Measurements from ENCODE around the gene AGFG2.
"Not testable (repeated sequence)": the region's sequence is repeated elsewhere in the genome, so short reads cannot be mapped to it uniquely, and the experiment has no call there.

The AGFG2 gene, protein sequence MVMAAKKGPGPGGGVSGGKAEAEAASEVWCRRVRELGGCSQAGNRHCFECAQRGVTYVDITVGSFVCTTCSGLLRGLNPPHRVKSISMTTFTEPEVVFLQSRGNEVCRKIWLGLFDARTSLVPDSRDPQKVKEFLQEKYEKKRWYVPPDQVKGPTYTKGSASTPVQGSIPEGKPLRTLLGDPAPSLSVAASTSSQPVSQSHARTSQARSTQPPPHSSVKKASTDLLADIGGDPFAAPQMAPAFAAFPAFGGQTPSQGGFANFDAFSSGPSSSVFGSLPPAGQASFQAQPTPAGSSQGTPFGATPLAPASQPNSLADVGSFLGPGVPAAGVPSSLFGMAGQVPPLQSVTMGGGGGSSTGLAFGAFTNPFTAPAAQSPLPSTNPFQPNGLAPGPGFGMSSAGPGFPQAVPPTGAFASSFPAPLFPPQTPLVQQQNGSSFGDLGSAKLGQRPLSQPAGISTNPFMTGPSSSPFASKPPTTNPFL

DNA sequence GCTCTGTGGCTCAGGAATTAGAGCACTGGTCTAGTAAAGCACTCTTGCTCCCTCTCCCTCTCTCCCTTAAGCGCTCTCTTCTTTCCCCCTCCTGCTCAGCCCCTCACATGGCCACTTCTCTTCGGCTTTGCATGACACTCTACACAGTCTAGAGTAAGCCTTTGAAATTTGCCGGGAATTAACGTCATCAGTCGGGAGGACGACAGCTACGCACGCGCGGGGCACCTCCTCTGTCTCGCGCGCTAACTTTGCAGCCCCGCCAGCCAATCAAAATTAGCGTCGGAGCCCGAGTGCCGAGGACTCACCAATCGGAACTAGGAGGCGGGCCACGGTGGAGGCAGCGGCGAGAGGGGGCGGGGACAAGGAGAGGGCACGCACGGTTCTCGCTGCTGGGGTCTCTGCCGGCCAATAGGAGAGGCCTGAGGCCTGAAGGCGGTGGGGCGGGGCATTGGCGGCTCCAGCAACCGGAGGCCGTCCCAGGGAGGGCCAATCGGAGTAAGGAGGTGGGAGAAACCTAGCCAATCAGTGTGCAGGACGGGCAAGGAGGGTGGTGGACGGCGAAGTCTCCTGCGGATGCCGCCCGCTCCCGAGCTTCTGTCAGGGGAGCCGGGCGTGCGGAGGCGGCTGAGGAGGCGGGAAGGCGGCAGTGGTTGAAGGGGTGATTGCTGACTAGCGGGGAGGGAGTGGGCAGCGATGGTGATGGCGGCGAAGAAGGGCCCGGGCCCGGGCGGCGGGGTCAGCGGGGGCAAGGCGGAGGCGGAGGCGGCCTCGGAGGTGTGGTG is at the start of gene AGFG2:
AGFG2 (plus strand) TSS at position 550 of the 782 bp plus-strand sequence; CDS start at position 694, 144 bp downstream.
- peak; percentile 100 for DNase-seq

DNA sequence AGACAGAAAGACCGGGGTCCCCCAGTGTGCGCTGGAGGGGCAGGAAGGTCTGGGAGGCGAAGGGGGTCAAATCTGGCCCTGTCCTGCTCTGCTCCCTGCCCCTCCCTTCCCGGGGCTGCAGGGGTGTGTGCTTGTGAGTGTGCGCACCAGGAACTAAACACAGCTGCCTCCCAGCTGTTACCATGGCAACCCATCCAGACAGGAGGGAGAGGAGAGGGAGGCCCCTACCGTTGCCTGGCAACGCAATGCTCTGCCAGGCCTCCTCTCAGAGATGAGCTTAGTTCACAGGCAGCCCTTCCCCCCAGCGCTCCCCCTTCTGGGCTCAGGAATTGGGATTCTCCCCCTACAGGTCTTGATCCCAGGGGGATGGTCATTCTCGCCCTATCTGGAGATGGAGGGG is 49.2 kb upstream of the AGFG2 start:
- peak; percentile 59 for DNase-seq

GRCh38 chr7:100490483-100491191 is 48.4 kb upstream of the AGFG2 start:
- no peak for DNase-seq

DNA sequence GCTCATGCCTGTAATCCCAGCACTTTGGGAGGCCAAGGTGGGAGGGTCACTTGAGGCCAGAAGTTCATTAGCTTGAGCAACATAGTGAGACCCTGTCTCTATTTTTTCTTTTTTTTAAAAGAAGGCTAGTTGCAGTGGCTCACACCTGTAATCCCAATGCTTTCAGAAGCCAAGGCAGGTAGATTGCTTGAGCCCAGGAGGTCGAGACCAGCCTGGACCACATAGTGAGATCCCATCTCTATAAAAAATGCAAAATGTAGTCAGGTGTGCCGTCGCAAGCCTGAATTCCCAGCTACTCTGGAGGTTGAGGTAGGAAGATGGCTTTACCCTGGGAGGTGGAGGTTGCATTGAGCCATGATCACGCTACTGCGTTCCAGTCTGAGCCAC is 47.8 kb upstream of the AGFG2 start:
- DNase-seq: no peak

DNA sequence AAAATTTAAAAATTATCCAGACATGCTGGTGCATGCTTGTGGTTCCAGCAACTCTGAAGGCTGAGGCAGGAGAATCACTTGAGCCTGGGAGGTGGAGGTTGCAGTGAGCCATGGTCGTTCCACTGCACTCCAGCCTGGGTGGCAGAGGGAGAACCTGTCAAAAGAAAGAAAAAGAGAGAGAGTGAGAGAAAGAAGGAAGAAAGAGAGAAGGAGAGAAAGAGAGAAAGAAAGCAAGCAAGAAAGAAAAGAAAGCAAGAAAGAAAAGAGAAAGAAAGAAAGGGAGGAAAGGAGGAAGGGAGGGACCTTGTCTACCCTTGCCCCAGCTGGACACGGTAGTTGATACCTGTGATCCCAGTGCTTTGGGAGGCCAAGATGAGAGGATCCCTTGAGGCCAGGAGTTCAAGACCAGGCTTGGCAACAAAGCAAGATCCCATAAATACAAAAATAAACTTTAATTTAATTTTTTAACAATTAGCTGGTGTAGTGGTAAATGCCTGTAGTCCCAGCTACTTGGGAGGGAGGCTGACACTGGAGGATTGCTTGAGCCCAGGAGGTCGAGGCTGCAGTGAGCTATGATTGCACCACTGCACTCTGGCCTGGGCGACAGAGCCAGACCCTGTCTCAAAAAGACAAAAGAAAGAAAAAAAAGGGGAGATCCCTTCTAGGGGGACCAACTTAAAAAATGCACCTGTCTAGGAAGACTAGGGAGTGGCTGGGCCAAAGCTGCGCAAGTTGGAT is 46.1 kb upstream of the AGFG2 start:
- DNase-seq: no peak

DNA sequence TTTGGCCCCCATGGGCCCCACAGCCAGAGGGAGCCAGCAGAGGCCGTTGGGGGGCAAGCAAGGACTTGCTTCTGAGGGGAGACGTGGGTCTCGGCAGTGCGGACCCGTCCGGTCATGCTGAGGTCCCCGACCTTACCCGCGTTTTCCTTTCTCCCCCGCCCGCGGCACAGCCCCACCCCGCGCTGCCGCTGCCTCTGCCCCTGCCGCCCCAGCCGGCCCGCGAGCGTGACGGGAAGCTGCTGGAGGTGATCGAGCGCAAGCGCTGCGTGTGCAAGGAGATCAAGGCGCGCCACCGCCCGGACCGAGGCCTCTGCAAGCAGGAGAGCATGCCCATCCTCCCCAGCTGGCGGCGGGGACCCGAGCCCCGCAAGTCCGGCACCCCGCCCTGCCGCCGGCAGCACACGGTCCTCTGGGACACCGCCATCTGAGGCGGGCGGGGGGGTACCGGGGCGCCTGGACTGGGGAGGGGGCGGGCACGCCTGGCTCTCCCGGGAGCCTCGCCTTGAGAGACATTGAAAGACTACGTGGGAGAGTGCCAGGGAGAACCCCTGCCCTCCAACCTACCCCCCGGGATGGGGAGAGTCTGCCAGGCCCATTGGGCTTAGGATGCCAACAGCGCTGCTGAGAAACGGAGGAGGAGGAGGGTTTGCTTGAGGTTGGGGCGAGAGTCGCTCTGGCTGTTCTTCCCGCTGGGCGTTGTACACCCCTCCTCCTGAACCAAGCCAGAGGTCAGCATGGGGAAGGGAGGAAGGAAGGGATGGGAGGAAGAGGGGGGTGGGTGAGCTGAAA is 45.3 kb upstream of the AGFG2 start:
- peak; percentile 77 for DNase-seq

- no peak for DNase-seq
These were observed 42.5 kb upstream of the AGFG2 start for GRCh38 chr7:100496509-100496908.

DNA sequence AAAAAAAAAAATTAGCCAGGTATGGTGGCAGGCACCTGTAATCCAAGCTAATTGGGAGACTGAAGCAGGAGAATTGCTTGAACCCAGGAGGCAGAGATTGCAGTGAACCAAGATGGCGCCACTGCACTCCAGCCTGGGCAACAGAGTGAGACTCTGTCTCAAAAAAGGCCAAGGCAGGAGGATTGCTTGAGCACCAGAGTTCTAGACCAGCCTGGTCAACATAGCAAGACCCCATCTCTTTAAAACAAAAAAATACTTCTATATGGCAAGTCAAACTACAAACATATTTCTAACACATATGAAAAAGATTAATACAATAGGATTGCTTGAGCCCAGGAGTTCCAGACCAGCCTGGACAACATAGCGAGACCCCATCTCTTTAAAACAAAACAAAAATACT is 38.3 kb upstream of the AGFG2 start:
- DNase-seq: not testable (repeated sequence)

DNA sequence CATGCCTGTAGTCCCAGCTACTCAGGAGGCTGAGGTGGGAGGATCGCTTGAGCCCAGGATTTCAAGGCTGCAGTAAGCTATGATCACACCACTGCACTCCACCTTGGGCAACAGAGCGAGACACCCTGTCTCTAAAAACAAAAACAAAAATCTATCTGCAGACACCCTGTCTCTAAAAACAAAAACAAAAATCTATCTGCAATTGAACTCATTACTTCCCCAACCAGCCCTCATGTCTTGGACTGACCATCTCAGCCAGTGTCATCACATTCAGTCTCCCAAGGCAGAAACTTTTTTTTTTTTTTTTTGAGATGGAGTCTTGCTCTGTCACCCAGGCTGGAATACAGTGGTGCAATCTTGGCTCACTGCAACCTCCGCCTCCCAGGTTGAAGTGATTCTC is 35.0 kb upstream of the AGFG2 start:
- not testable (repeated sequence) for DNase-seq

DNA sequence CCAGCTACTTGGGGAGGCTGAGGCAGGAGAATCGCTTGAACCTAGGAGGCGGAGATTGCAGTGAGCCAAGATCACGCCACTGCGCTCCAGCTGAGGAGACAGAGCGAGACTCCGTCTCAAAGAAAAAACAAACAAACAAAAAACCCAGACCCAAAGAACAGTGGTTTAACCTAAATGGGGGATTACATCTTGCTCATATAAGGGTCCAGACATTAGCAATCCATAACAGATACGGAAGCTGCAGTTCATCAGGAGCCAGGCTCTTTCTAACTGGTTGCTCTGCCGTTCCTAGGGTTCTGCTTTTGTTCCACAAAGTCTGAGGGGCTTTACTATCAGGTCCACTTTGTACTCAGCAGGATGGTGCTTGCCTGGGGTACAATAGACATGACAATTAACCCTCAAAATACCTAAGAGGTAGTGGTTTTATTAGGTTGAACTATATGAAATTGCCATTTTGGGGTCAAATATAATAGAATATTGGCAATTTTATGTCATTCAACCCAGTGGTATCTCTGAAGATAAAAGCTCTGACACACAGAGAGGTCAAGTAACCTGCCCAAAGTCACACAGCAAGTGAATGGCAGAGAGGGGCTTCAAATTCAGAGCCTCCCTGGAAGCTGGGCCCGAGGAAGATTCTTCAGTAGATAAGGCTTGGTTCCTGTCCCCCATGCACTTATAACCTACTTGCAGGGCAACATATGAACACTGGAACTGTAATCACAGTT is 34.0 kb upstream of the AGFG2 start:
- DNase-seq: no peak

DNA sequence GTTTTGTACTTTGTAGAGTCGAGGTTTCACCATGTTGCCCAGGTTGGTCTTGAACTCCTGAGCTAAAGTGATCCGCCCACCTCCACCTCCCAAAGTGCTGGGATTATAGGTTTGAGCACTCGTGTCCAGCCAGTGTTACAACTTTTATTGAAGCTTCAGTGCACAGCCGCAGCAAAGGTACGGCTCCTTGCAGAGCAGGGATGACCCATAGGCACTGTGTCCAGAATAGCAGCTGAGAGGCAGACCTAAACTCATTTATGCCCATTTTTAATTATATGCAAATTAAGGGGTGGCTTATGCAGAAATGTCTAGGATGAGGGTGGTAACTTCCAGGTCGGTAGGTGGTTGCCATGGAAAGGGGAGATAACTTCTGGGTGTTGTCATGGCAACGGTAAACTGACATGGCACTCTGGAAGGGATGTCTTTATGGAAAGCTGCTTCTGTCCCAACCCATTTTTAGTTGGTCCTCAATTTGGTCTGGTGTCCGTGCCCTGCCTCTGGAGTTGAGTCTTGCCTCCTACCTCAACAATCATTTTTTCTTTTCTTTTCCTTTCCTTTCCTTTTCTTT is 32.6 kb upstream of the AGFG2 start:
- no peak for DNase-seq

DNA sequence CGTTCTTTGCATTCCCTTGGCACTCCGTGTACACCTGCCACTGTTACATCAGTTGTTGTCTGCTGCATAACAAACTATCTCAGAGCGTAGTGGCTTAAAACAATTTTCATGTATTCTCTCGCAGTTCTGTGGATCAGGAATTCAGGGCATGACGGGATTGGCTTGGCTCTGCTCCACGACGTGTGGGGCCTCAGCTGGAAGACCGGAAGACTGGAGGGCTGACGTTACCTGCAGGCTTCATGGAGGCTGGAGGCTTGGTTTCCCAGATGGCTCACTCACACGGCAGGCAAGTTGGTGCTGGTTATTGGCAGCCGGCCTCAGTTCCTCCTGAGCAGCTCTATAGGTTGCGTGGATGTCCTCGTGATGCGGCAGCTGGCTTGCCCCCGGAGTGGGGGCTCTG is 29.8 kb upstream of the AGFG2 start:
- no peak for DNase-seq

DNA sequence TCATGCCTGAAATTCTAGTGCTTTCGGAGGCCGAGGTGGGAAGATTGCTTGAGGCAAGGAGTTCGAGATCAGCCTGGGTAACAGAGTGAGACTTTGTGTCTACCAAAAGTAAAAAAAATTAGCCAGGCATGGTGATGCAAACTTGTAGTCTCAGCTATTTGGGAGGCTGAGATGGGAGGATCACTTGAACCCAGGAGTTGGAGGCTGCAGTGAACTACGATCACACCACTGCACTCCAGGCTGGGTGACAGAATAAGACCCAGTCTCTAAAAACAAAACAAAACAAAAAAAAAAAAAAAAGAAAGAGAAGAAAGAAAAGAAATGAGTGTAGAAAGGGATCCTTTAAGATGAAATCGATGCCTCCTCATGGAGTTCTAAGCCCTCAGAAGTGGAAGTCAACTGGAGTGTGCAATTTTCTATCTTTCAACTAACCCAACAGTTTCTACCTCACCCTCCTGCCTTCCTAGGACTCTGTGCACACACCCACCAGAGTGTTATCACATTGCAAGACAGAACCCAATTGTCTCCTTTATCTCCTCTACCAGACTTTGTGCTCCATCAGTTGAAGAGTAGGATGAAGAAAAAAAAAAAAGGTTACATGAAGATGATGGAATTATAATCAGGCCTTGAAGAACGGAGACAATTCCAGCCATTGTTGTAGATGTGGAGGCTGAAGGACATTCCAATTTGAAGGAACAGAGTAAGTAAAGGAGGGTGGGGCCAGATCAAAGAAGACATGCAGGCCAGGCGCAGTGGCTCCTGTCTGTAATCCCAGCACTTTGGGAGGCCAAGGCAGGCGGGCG is 28.4 kb upstream of the AGFG2 start:
- no peak for DNase-seq

GRCh38 chr7:100513212-100513810 is 25.7 kb upstream of the AGFG2 start:
- DNase-seq: no peak

DNA sequence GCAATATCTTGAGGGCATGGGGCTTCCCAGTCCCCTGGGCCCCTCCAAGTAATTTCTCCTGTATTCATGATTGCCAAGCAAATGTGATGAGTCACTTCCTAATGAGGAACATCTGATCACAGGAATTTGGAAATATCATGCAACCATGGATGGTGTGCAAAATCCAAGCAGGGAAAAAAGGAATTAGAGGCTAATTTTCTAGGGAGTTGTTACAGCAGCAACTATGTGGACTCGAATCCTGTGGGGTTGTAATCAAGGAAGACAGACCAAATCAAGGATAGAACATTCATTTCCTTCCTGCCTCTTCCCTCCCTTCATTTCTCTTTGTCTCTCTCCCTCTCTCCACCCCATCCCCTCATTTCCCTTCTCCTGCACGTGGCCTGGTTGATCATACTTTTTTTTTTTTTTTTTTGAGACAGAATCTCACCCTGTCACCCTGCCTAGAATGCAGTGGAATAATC is 23.9 kb upstream of the AGFG2 start:
- no peak for DNase-seq

DNA sequence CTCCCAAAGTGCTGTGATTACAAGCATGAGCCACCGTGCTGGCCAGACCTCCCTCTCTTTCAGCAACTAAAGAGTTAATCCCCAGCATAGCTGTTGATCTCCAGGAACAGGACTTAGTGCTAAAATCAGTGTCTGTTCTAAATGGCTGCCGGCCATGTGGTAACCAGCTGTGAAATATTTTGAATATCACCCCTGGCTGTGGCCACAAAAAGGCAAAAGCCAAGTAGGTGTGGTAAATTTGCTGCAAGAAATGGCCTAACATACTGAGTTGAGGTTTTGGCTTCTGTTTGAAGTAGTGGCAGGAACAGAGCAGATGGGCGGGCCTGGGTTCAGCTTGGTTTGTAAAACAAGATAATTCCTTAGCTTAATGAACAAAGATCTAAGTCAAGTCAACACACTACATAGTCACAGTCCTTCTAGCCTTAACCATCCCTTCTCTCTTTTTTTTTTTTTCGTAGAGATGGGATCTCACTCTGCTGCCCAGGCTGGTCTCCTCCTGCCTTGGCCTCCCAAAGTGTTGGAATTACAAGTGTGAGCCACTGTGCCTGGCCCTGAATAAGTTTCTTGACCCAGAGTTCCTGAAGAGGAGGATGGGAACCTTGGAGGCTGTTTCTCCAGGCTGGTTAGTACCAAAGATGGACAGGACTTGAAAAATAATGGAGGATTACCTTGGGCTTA is 22.7 kb upstream of the AGFG2 start:
- peak; percentile 20 for DNase-seq

DNA sequence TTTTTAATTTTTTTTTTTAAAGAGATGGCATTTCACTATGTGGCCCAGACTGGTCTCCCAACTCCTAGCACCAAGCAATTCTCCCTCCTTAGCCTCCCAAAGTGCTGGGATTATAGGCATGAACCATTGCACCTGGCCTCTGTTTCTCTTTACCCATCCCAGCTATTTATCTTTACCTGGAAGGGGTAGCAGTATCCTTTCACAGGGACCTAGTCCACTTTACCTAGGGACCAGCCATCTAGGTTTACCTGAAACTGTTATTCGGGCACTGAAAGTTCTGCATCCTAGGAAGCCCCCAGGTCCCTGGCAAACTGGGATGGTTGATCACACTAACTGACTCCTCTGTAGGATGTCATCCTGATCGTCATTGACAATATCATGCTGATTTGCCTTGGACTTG is 21.7 kb upstream of the AGFG2 start:
- no peak for DNase-seq

DNA sequence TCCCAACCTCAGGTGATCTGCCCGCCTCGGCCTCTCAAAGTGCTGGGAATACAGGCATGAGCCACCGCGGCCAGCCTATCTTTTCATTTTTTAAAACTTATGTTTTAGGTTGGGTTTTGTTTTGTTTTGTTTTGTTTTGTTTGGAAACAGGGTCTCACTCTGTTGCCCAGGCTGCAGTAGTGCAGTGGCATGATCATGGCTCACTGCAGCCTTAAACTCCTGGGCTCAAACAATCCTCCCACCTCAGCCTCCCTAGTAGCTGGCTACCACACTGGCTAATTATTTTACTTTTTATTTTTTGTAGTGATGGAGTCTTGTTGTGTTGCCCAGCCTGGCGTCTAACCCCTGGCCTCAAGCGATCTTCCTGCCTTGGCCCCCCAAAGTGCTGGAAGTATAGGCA is 19.4 kb upstream of the AGFG2 start:
- DNase-seq: no peak

DNA sequence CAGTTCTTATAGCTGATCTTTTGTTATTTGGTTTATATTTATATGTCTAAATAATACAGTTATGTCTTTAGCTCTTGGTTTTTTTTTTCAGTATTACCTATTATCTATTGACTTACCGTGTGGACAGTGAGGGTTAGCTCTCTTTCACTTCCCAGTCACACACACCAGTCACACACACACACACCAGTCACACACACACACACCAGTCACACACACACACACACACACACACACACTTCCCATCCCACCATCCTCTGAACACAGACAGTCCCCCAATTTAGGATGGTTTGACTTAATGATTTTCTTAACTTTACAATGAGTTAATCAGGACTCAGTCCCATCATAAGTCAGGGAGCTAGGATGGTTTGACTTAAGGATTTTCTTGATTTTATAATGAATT is 18.9 kb upstream of the AGFG2 start:
- no peak for DNase-seq

Data from stimulated activated CD4-positive, alpha-beta T cell treated with anti-CD3 and anti-CD28 coated beads, Interleukin-15, amount 100 ng/mL, for 24 hours (primary cell).